GM12865 (cell line): ENCODE data around the gene PRELID1.

ENCODE experiments used
- DNase-seq: peaks from one replicate; pipeline ENCODE4 v3.0.0; 2010; ENCODE audit warnings: low read depth
- H3K4me3 ChIP-seq: 2 replicates; pipeline ENCODE4 v1.5.1; 2011; ENCODE audit warnings: mild to moderate bottlenecking, low read depth, low read length, control low read depth
- CTCF ChIP-seq: IDR thresholded peaks from 2 replicates; pipeline ENCODE4 v1.5.1; 2011; ENCODE audit warnings: low read length, control low read depth, low read depth, inconsistent platforms; ENCODE audit not compliant: insufficient read depth; ENCODE audit errors: missing control alignments

The PRELID1 gene

GRCh38 chr5:177332031-177332895 lies 28.7 kb downstream of the PRELID1 start:
- no peak for DNase-seq
- TF ChIP-seq CTCF: no peak
- no peak overlapping the region for H3K4me3 ChIP-seq

- no peak overlapping the region for H3K4me3 ChIP-seq
- no peak for TF ChIP-seq CTCF
- DNase-seq: no peak
Observed at GRCh38 chr5:177332896-177333260, 29.3 kb downstream of the PRELID1 start.

GRCh38 chr5:177333420-177334154 lies 30.0 kb downstream of the PRELID1 start:
- no peak for TF ChIP-seq CTCF
- no peak for DNase-seq
- H3K4me3 ChIP-seq: no peak overlapping the region

GRCh38 chr5:177334155-177334551 lies 30.6 kb downstream of the PRELID1 start:
- H3K4me3 ChIP-seq: no peak overlapping the region
- no peak for TF ChIP-seq CTCF
- no peak for DNase-seq

GRCh38 chr5:177334781-177335700 lies 31.4 kb downstream of the PRELID1 start:
- H3K4me3 ChIP-seq: no peak overlapping the region

More at GRCh38 chr5:177334781-177335700, 31.4 kb downstream of the PRELID1 start:
- TF ChIP-seq CTCF: no peak
- DNase-seq: no peak
